B cell (primary cell): ENCODE results near the gene UFSP1. TPM values are rescaled to one million over a fixed set of nuclear protein-coding genes. Genes with fewer than 3 reads are reported as not detected.

ENCODE experiments used
- ATAC-seq: fragments of 200-7000 bp; cut with Tn5 transposase; one replicate; pipeline ENCODE4 v1.10.0; 2021; ENCODE audit warnings: low read depth, mild to moderate bottlenecking, moderate number of reproducible peaks, moderate library complexity
- CTCF ChIA-PET: fragments of 350-600 bp; sonication (Branson Sonifier 250); formaldehyde crosslinking; loops from one replicate; lab custom pipeline; 2021; ENCODE audit warnings: antibody characterized with exemption, inconsistent platforms; lab: Charles Lee
- POLR2A ChIA-PET: fragments of 350-600 bp; sonication (Branson Sonifier 250); formaldehyde crosslinking; loops from one replicate; lab custom pipeline; 2021; ENCODE audit warnings: antibody characterized with exemption; lab: Charles Lee
- DNase-seq: peaks from one replicate; pipeline ENCODE4 v3.0.0; 2013
- H2AFZ ChIP-seq: 2 replicates; pipeline ENCODE4 v1.6.1; 2012; ENCODE audit warnings: mild to moderate bottlenecking, low read depth, low read length; ENCODE audit not compliant: insufficient read depth, poor library complexity, severe bottlenecking
- H3K27ac ChIP-seq, 2 donors: 1 replicate in 1 of 2; 2 replicates in 1 of 2; pipeline ENCODE4 v1.5.1; 2012 to 2013; ENCODE audit warnings: low read length in 2 of 2, mild to moderate bottlenecking in 2 of 2, moderate library complexity in 1 of 2
- H3K27me3 ChIP-seq, 4 experiments: fragments of 200-600 bp in 1 of 4; sonication (generic) in 1 of 4; replicated peaks in 1 of 4; 1 replicate in 2 of 4; 2 replicates in 2 of 4; pipeline versions ENCODE4 v1.6.1 to v1.7.0; 2013 to 2016; ENCODE audit warnings: low read length in 3 of 4, mild to moderate bottlenecking in 2 of 4, mixed read lengths in 1 of 4, moderate library complexity in 1 of 4; ENCODE audit not compliant: insufficient read depth in 4 of 4, control insufficient read depth in 3 of 4; ENCODE audit errors: control extremely low read depth in 1 of 4
- H3K36me3 ChIP-seq, 2 experiments: replicated peaks in 1 of 2; 1 replicate in 1 of 2; 2 replicates in 1 of 2; pipeline versions ENCODE4 v1.6.1 to v1.7.1; 2013; ENCODE audit warnings: low read length in 1 of 2; ENCODE audit not compliant: insufficient read depth in 2 of 2, control insufficient read depth in 1 of 2; ENCODE audit errors: control extremely low read depth in 1 of 2, extremely low read depth in 1 of 2
- H3K4me1 ChIP-seq, 2 donors: fragments of 200-600 bp in 1 of 2; sonication (generic) in 1 of 2; 1 replicate in 1 of 2; 2 replicates in 1 of 2; pipeline versions ENCODE4 v1.5.1 to v1.6.1; 2013 to 2017; ENCODE audit warnings: low read length in 2 of 2; ENCODE audit not compliant: control insufficient read depth in 2 of 2, insufficient read depth in 2 of 2
- H3K4me2 ChIP-seq: replicated peaks from 2 replicates; pipeline ENCODE3; 2012; ENCODE audit warnings: mild to moderate bottlenecking, low read depth, low read length; ENCODE audit not compliant: poor library complexity, severe bottlenecking
- H3K4me3 ChIP-seq, 5 experiments: fragments of 200-600 bp in 1 of 5; sonication (generic) in 1 of 5; 1 replicate in 3 of 5; 2 replicates in 2 of 5; pipeline versions ENCODE4 v1.5.1 to v1.7.0; 2011 to 2016; ENCODE audit warnings: low read length in 4 of 5, mild to moderate bottlenecking in 4 of 5, low read depth in 2 of 5, control low read depth in 1 of 5, moderate library complexity in 1 of 5; ENCODE audit not compliant: insufficient read depth in 1 of 5; ENCODE audit errors: control extremely low read depth in 1 of 5, extremely low read depth in 1 of 5
- H3K79me2 ChIP-seq: fragments of 200-600 bp; sonication (generic); one replicate; pipeline ENCODE4 v1.6.0; 2016; ENCODE audit warnings: low read length; ENCODE audit not compliant: control insufficient read depth, insufficient read depth
- H3K9ac ChIP-seq: fragments of 200-600 bp; sonication (generic); 2 replicates; pipeline ENCODE4 v1.6.1; 2017; ENCODE audit warnings: mild to moderate bottlenecking, low read length, moderate library complexity
- H3K9me3 ChIP-seq, 3 donors: one replicate each; pipeline versions ENCODE4 v1.6.1 to v1.7.1; 2013; ENCODE audit warnings: low read length in 2 of 3; ENCODE audit not compliant: control insufficient read depth in 2 of 3, insufficient read depth in 1 of 3; ENCODE audit errors: control extremely low read depth in 1 of 3
- H4K20me1 ChIP-seq: 2 replicates; pipeline ENCODE4 v1.6.0; 2012; ENCODE audit warnings: mild to moderate bottlenecking, low read length; ENCODE audit not compliant: insufficient read depth, control insufficient read depth, poor library complexity, severe bottlenecking
- H3K27ac Mint-ChIP-seq: one replicate; pipeline ENCODE4 v1.8.0; 2021; ENCODE audit warnings: mixed read lengths
- H3K27me3 Mint-ChIP-seq: one replicate; pipeline ENCODE4 v1.8.0; 2021; ENCODE audit warnings: mixed read lengths
- H3K4me1 Mint-ChIP-seq: one replicate; pipeline ENCODE4 v1.8.0; 2021; ENCODE audit warnings: mixed read lengths
- H3K4me3 Mint-ChIP-seq: one replicate; pipeline ENCODE4 v1.8.0; 2021; ENCODE audit warnings: mixed read lengths
- H3K9me3 Mint-ChIP-seq: one replicate; pipeline ENCODE4 v1.8.0; 2022; ENCODE audit warnings: mixed read lengths; ENCODE audit not compliant: insufficient read depth
- CTCF ChIP-seq: fragments of 200-600 bp; IDR thresholded peaks from one replicate; pipeline ENCODE4 v1.8.0; 2022; ENCODE audit warnings: antibody characterized with exemption, mild to moderate bottlenecking
- EZH2 ChIP-seq: IDR thresholded peaks from 2 replicates; pipeline ENCODE4 v1.6.1; 2012; ENCODE audit warnings: borderline replicate concordance, low read depth, mild to moderate bottlenecking, moderate library complexity, low read length; ENCODE audit not compliant: insufficient read depth, poor library complexity, severe bottlenecking
- WGBS: methylation state at CpG from one replicate; pipeline ENCODE4 v1.1.5; 2013; ENCODE audit warnings: missing lambda C conversion rate; ENCODE audit not compliant: insufficient coverage; 5-methylcytosine and 5-hydroxymethylcytosine counted together
- intact Hi-C: fragments of 100-400 bp; cut with micrococcal nuclease; formaldehyde crosslinking; loops from one replicate; pipeline ENCODE4 v1.10.0; 2022
- polyA plus RNA-seq: library from polyadenylated mRNA; depleted of rRNA; stranded (reverse); fragments of >200 nt; gene quantifications from 2 replicates; pipeline ENCODE4 v1.2.3, GENCODE V29; 2012
- total RNA-seq, 2 donors: library from RNA; stranded (reverse); fragments of 120-200 nt in 1 of 2; gene quantifications; 1 replicate in 1 of 2; 2 replicates in 1 of 2; pipeline versions ENCODE4 v1.2.3 to v1.2.4, GENCODE V29; 2013 to 2022

UFSP1 gene
- total and polyA plus RNA-seq, 2 donors (not counting 1 experiment from before 2014, with no cell fraction given) = 3.6 to 4.3 TPM

- H3K4me1 Mint-ChIP-seq = peaks cover 24% of the 10 kb centered on the region
- Histone ChIP-seq H3K9me3 (peaks cover 0 to 4% (median 0%) of the 10 kb centered on the region in 3 donors), H3K79me2 (peaks cover 5% of the 10 kb centered on the region), H3K4me3 (peak within 1 kb of the TSS; percentile 5 to 75 (median 53)), H4K20me1 (no peaks in the 10 kb centered on the region), H3K4me2 (peak within 1 kb of the TSS; percentile 96), H3K9ac (peak within 1 kb of the TSS; percentile 81), H2AFZ (peak within 1 kb of the TSS; percentile 74), H3K27me3 (no peaks in the 10 kb centered on the region), H3K27ac (peak within 1 kb of the TSS; percentile 56 to 75), H3K4me1 (peaks cover 21 to 28% of the 10 kb centered on the region in 2 donors), H3K36me3 (peaks cover 0 to 20% of the 10 kb centered on the region in 2 experiments)
- ChIA-PET CTCF (interaction anchor here (0.7 to 1.8 kb wide), 2 partner anchors 14 to 28 kb away, joined by 3 to 4 read pairs; partner anchors contain the start of gene SLC12A9), POLR2A (interaction anchor here (0.9 to 1.3 kb wide), 2 partner anchors 15 to 22 kb away, joined by 3 to 6 read pairs; partner anchors contain the start of genes SLC12A9 and UFSP1)
- under 1% methylated on average over 31 of the region's 42 CpGs for WGBS
- H3K4me3 Mint-ChIP-seq = peak within 1 kb of the TSS; percentile 89
- no peaks in the 10 kb centered on the region for H3K27me3 Mint-ChIP-seq
- intact Hi-C loops = no loop called here
- ATAC-seq (peak; percentile 44), DNase-seq (peak; percentile 55)
- peak within 1 kb of the TSS; percentile 84 for H3K27ac Mint-ChIP-seq
- H3K9me3 Mint-ChIP-seq = no peaks in the 10 kb centered on the region
- TF ChIP-seq EZH2 (no peak), CTCF (no peak)
These were observed 22.3 kb downstream of the UFSP1 start, which contains the start of gene TRIP6 for GRCh38 chr7:100867040-100867775. TSS of gene TRIP6 (plus strand) at chr7:100867387. CDS start at chr7:100867498, 111 bp downstream.

GRCh38 chr7:100866729-100867039, 22.8 kb downstream of the UFSP1 start:
- ChIA-PET POLR2A (interaction anchor here (0.9 to 1.3 kb wide), 2 partner anchors 14 to 23 kb away, joined by 3 to 6 read pairs; partner anchors contain the start of genes SLC12A9 and UFSP1), CTCF (interaction anchor here (0.7 kb wide), 1 partner anchor 14 kb away, joined by 4 read pairs; the partner anchor contains the start of gene SLC12A9)
- Mint-ChIP-seq H3K4me1 (peaks cover 24% of the 10 kb centered on the region), H3K9me3 (no peaks in the 10 kb centered on the region), H3K27me3 (no peaks in the 10 kb centered on the region), H3K4me3 (peak overlapping the region; percentile 89), H3K27ac (peak overlapping the region; percentile 84)
- DNase-seq = no peak
- peak overlapping the region; percentile 81 for H3K9ac ChIP-seq
- H3K4me3 ChIP-seq = peak overlapping the region in 4 of 5 experiments; percentile 47 to 75 (median 58)
- no peaks in the 10 kb centered on the region for H4K20me1 ChIP-seq
- peaks cover 0 to 24% of the 10 kb centered on the region in 2 experiments for H3K36me3 ChIP-seq
- H3K4me2 ChIP-seq = peak overlapping the region; percentile 96
- H3K9me3 ChIP-seq = peaks cover 0 to 4% (median 0%) of the 10 kb centered on the region in 3 donors
- WGBS = 79% methylated on average over 3 of the region's 5 CpGs
- intact Hi-C loops = no loop called here
- peaks cover 21 to 28% of the 10 kb centered on the region in 2 donors for H3K4me1 ChIP-seq
- peak overlapping the region; percentile 74 for H2AFZ ChIP-seq
- H3K27ac ChIP-seq = peak overlapping the region; percentile 56 to 75
- H3K27me3 ChIP-seq = no peaks in the 10 kb centered on the region
- peaks cover 5% of the 10 kb centered on the region for H3K79me2 ChIP-seq
- TF ChIP-seq CTCF (no peak), EZH2 (no peak)
- no peak for ATAC-seq
